HG03575 (cell line): ENCODE data around the gene DGKI.

ENCODE experiments used
- ATAC-seq: cut with Tn5 transposase; IDR thresholded peaks from one replicate; pipeline ENCODE4 v1.9.1; 2021; ENCODE audit not compliant: unreplicated experiment, insufficient number of reproducible peaks, low FRiP score; ENCODE audit errors: extremely low read depth

DGKI gene

DNA sequence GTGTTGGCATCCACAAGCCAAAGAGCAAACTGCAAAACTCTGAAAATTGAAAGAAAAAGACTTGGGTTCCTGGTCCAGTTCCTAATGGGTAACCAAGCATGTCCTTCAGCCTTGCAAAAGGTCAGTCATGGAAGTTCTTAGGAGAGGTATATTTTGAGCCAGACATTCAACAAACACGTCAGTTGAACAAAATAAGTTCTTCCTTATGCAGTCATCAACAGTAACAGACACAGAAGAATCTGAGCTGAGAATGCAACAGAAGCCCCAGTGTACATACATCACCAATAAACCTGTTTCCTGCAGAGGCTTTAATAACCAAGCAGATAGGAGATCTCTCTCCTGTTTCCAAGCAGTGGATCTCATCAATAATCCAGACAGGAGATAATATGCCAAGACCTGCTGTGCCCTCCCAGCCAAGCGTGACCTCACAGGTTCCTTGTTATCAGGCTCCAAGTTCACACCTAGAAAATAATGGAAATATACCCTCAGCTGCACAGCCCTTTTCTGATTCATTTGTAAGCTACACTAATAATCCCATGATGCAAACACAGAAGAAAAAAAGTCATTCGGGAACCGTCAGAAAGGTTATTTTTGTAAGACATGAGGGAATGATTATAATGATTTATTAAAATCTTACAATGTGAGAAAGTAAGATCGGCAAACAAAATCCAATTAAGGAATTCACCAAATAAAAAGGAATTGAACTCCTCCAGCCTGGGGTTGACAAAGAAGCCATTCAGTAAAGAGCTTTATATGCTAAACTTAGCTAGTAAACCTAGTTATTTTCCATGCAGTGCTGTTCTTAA is 90.7 kb downstream of the DGKI start:
- no peak for ATAC-seq

DNA sequence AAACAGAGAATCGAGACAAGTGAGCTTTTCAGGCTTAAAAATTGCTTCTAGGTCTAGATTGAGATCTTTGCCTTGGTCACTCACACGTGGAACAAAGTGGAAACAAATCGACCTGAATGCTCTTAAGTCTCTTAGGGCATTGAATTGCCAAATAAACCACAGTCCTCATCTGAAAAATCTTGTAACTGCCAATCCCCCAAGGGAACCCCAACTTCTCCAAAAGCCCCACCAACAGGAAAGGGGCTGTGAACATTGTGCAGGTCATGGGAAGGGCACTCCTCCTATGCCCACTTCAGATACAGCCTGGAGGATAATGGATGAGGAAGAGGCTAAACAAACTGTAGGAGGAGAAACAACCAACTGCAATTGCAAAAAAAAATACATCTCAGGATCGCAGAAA is 91.3 kb downstream of the DGKI start:
- no peak for ATAC-seq

DNA sequence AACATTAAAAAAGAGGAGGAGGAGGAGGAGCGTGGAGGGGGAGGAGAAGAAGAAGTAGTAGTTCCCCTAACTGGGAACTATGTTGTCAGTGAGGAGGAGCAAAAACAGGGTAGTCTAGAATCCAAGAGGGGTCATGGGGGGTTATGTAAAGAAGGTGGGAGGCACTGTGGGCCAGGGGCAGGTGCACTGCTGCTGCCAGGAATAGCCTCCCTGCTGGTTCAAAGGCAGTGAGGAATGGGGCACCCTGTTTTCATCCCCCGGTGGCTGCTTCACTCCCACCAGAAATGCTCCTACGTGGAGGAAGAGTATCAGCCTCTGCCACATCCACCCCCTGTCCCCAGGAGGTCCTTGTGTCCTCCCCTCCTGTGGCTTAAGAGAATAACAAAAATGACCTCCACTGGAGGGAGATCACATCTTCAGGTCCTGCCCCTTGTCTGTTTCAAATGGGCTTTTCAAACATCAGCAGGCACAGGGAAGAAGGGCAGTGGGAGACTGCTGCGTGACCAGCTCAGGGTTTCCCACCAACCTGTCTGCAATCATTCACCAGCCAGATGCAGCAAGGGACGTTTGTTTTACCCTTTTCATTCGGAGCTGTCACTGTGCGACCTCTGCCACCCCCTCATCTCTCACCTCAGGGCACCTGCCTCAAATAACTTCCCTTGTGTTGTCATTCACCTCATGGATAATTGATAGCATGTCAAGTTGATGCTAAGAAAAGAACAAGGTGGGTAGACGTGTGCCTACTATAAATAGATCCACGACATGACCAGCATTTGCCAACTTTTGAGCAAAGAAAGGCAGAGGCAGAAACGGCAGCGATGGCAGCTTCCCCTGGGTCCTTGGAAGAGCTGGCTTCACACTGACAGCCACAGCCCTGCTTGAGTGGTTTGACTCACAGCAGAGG is 92.6 kb downstream of the DGKI start:
- no peak for ATAC-seq

DNA sequence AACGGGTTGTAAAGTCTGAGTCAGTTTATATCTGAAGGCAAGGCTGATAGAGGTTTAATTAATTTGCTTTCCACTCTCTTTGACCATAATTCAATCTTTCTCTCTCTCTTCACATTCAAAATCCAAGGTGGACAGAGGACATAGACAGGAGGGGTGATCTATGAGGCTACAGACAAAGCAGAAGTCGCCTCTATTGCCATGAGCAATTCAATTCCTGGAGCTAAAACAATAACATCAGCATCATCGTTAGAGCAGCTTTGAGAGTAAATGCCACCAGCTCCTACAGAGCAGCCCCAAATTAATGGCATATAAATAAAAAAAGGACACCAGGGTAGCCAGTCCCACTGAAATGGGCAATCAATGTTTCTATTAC is 93.2 kb downstream of the DGKI start:
- ATAC-seq: no peak

DNA sequence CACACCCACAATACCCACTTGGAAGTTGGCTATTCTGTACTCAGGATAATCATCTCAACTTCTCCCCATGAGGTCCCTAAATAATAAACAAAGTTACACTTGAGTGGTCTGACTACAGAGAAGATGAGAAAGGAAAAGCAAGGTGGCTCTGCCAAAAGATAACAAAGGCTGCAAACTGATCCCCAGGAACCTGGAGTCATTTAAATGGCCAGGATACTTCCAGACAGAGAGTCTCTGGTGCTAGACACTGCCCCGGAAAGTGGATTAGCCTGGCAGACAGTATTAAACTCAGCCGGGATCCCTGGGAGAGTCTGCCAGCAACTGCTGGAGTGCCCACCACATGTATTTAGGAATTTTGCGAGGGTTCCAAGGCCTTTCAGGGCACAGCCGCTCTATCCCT is 93.7 kb downstream of the DGKI start:
- ATAC-seq: no peak

DNA sequence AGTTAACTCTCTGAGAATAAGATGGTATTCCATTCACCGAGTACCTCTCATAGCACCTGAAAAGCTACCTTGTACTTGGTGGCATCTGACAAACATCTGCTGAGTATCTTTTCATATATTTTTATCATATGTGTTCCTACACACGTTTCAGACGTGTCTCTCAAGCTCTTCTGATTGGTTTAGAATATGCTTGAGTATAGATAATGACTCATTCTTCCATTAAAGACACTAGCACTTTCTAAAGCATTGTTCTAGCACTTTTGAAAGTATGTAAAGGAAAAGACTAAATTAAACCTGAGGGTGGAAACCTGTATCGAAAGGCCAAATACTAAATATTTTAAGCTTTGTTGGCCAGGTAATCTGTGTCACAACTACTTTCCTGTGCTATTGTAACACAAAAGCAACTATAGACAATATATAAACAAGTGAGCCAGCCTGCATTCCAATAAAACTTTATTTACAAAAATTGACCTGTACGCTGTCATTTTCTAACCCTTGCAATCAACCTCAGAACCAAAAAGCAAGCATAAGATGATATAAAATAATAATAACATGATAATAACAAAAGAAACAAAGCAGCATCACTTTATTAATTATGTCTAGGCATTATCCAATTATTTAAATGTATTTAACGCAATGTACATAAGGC is 95.3 kb downstream of the DGKI start:
- ATAC-seq: no peak

DNA sequence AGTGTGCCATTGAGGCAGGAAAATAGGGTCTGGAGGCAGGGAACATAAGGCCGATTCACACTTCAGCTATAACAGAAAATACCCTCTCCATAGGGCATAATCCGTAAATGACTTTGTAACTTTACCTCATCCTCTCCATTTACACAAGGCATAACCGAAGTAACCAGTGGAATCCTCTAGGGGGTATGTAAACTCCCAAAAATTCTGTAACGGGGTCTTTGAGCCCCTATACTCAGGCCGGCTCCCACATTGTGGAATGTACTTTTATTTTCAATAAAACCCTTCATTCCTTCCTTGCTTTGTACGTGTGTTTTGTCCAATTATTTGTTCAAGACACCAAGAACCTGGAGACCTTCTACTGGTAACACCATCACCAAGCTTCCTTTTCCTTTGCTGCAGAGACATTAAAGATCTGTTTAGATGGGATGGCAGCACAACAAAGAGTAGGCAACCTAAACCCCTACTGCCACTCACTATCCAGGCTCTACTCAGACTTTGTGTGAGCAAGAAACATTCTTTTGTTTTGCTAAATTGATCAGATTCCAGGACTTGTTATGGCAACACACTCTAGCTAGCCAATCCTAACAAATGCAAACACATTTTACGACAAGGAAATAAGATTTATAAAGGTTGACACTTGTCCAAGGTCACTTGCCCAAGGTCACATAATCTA is 99.3 kb downstream of the DGKI start:
- ATAC-seq: no peak

DNA sequence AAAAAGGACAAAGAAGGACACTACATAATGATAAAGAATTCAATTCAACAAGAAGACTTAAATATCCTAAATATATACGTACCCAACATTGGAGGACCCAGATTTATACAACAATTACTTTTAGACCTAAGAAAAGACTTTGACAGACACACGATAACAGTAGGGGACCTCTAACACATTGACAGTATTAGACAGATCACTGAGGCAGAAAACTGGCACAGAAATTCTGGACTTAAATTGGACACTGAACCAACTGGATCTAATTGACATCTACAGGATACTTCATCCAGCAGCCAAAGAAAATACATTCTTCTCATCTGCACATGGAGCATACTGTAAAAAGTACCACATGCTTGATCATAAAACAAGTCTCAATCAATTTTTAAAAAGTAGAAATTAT is 103.8 kb downstream of the DGKI start:
- no peak for ATAC-seq

DNA sequence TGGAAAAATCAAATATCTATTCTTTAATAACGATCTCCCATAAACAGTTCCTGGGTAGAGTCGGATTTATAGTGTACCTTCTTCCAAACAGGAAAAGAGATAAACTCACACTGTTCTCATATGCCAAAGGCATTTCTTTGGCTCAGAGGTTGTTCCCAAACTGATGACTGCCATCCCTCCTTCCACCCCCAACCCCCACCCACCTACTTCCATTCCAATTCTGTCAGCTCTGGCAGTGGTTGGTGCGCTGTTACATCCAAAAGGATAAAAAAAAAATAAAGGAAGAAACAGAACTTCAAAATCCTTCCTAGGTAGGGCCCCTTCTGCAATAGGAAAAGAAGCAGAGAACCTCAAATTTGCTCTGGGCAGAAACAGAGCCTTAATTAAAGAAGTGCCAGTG is 104.7 kb downstream of the DGKI start:
- ATAC-seq: no peak

DNA sequence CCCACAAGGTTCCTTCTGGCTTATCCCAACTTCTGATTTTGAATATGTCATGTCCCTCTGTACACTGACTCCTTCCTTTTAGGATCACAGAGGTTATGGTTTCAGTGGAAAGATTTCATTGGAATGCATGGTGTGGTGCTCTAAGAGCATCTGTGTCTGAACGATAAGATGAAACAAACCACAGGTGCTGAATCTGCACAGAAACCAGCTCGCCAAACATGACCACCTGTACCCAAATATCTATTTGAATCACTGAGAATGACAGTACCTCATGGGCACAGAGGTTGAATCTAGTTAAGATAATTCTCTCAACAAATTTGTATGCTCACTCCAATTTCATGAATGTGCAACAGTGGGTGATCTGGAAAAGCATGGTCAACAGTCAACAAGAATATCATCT is 105.3 kb downstream of the DGKI start:
- ATAC-seq: no peak

DNA sequence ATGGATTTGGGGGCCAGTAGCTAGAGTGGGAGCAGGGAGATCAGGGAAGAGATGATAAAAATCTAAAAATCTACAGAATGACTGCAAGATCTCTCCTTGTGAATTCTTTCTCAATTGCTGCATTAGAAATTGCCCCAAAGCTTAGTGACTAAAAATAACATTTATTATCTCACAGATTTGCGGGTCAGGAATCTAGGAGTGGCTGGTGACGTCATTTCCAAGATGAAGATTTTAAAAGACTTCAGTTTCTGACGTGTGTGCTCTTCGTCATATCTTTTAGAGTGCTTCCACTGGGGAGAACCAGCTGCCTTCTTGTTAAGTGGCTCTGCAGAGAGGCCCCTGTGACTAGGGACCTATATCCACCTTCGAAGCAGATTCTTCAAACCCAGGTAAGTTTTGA is 112.6 kb downstream of the DGKI start:
- no peak for ATAC-seq

DNA sequence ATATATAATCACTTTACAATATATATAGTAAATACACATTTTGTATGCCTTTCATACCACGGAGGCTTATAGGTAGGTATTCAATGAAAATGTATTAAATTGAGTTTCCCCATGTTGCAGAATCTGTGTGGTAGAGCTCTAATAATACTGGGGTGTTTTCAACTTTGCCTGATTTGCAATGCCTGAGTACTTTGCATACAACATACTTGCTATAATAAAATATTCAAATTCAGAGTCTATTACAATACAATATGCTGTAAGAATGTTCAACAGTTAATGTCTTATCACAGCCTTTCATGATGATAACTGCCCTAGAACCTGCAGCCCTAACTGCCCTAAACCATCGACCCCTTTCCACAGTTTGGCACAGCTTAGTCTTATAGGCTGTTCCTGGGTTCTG is 114.6 kb downstream of the DGKI start:
- ATAC-seq: no peak

DNA sequence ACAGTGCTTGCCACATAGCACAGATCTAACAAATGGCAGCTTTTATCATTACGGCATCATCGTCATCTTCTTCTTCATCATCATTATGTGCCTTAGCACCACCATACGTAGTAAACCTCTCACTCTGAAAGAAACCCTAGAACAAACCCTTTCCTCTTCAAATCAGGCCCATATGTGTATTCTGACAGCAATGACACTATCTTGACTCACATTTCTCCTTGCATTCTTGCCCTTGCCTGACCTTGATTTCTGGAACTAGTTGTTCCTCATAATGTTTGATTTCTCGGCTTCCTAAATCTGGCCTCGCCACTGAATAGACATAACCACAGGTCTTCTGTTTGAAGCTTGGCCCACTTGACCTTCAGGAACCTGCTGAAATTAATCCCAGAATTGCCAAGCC is 115.3 kb downstream of the DGKI start:
- no peak for ATAC-seq

DNA sequence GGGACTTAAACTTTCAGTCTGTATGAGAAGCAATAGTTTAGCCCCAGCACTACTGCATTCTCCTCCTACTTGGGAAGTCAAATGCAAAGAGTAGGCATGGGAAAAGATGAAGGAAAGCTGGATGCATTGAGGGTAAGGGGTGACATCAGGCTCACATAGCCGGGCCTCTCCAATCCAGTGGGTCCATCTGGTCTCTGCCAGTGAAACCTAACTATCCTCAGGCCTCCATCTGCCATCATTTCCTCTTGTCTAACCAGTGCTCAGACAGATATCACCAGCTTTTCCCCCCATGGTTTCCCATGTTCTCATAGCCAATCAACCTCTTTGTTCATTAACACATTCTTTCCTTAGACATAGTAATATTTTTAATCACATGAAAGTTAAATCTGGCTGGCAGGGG is 118.3 kb downstream of the DGKI start:
- no peak for ATAC-seq

DNA sequence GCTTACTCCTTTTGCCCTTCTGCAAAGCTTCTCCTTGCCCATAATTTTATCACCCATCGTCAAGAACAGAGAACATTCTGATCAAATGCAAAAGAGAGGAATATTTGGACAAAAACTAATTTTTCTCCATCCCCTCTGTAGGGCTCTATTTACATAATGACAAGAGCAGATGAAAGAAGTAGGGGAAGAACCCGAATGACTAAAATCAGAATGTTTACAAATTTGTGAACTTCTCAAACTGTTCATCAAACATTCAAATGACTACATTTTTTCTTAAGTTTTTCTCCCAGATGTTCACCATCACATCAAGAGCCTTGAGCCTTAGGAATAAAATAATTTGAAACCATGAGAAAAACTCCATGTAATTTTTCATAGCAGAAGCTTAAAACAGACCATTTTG is 119.4 kb downstream of the DGKI start:
- no peak for ATAC-seq

DNA sequence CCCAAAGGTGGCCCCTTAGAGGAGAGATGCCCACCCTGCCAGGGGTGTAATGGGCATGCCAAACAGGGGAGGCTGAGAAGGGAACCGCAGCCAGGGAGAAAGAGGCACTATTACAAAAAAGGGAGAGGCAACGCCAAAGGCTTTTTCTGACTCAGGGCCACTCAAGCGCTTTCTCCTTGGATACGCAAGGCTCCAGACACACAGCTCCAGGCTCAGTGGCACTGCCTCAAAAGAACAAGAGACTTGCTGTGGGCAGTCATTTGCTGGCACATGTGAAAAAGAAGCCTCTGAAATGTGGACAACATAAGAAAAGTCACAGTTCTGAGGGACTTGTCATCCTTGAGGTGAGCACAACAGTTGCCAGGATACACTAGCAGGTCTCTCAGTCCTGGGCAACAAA is 128.4 kb downstream of the DGKI start:
- ATAC-seq: no peak

DNA sequence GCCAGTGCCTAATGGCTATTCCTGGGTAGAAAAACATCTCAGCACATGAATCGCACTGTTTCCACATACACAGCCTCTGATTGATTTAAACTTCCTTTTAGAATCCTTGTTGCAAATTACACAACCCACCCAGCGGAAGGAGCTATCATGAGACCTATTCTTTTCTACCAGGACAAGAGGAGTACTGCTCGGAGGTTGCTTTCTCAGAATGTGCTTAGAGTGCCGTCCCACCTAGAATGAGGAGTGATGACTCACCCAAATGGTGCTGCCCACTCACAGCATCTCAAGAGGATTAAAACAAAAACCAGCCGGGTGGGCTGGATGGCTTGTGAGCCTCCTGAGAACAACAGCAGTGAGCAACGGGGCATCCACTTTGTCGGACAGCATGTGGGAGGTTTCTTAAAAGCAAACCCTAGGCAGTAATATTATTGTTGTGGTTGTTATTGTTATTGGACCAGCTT is 128.9 kb downstream of the DGKI start:
- ATAC-seq: no peak

DNA sequence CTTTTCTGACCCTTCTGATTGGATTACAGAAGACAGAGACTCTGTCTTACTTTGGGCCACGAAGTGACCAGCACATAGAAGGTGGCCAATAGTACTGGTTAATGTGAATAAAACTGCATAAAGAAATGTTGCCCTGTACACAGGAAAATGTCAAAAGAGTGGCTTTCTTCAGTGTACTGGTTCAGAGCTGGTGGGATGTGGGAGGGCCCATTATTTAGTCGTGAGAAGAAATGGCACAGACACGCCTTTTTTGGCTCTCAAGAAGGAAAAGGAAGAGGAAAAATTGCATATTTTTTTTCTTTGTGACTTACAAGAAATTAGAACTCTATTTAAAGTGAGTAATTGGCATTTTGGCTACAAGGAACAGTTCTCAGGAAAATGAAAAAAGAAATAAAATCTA is 129.7 kb downstream of the DGKI start:
- ATAC-seq: no peak

DNA sequence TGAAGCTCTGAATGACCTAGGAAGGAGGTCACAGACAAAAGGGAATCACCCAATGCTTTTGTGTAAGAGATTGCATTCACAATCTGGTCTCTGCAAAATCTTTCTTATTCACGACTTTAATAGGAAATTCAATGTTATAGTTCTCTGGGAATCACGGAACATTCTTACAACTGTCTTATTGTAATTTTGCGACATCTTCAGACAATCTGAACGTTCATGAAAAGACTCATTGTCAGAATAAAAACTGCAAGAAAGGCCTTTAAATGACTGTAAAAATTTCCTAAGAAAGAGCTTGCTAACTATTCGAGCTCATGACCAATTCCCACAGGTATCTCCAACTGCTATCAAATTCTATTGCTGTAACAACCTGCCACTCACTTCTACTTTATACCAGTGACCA is 130.7 kb downstream of the DGKI start:
- no peak for ATAC-seq
